GM23338 (cell line): ENCODE measurements around the gene STRA6. TPM values are rescaled to one million over a fixed set of nuclear protein-coding genes. Genes with fewer than 3 reads are reported as not detected.

Source experiments
- ATAC-seq: fragments of 200-7000 bp; cut with Tn5 transposase; 3 replicates; pipeline ENCODE4 v1.9.1; 2020
- DNase-seq: peaks from one replicate; pipeline ENCODE4 v3.0.0-alpha.2; 2015; ENCODE audit warnings: low spot score
- H2AFZ ChIP-seq: fragments of 200-600 bp; sonication (generic); 2 replicates; pipeline ENCODE4 v1.8.0; 2016; ENCODE audit warnings: antibody characterized with exemption, mild to moderate bottlenecking, moderate library complexity
- H3F3A ChIP-seq: fragments of 200-600 bp; sonication (generic); replicated peaks from 2 replicates; pipeline ENCODE4 v1.8.0; 2017; ENCODE audit warnings: antibody characterized with exemption, mixed run types, low read depth
- H3K27ac ChIP-seq: fragments of 200-600 bp; sonication (generic); 2 replicates; pipeline ENCODE4 v1.6.1; 2016; ENCODE audit warnings: low read depth
- H3K27me3 ChIP-seq: fragments of 200-600 bp; sonication (generic); 2 replicates; pipeline ENCODE4 v1.8.0; 2016; ENCODE audit warnings: mild to moderate bottlenecking, mixed run types, moderate library complexity; ENCODE audit not compliant: insufficient read depth
- H3K36me3 ChIP-seq: fragments of 200-600 bp; sonication (generic); 2 replicates; pipeline ENCODE4 v1.8.0; 2016; ENCODE audit warnings: mild to moderate bottlenecking; ENCODE audit not compliant: insufficient read depth
- H3K4me1 ChIP-seq: fragments of 200-600 bp; sonication (generic); 2 replicates; pipeline ENCODE4 v1.8.0; 2016; ENCODE audit warnings: mild to moderate bottlenecking, moderate library complexity; ENCODE audit not compliant: insufficient read depth
- H3K4me2 ChIP-seq: fragments of 200-600 bp; sonication (generic); 2 replicates; pipeline ENCODE4 v1.7.1; 2017; ENCODE audit warnings: mixed run types
- H3K4me3 ChIP-seq: fragments of 200-600 bp; sonication (generic); 2 replicates; pipeline ENCODE4 v1.6.1; 2016; ENCODE audit warnings: mixed run types
- H3K79me2 ChIP-seq: fragments of 200-600 bp; sonication (generic); replicated peaks from 2 replicates; pipeline ENCODE4 v1.8.0; 2017; ENCODE audit warnings: mild to moderate bottlenecking; ENCODE audit not compliant: insufficient read depth
- H3K9me2 ChIP-seq: fragments of 200-600 bp; sonication (generic); 2 replicates; pipeline ENCODE4 v1.8.0; 2017; ENCODE audit not compliant: insufficient read depth
- H4K20me1 ChIP-seq: fragments of 200-600 bp; sonication (generic); replicated peaks from 2 replicates; pipeline ENCODE4 v1.8.0; 2017; ENCODE audit warnings: mild to moderate bottlenecking; ENCODE audit not compliant: insufficient read depth
- H3K27ac Mint-ChIP-seq: 2 replicates; pipeline ENCODE4 v1.8.0; 2020; ENCODE audit warnings: inconsistent platforms, mild to moderate bottlenecking, moderate library complexity, mixed read lengths
- H3K27me3 Mint-ChIP-seq: 3 replicates; pipeline ENCODE4 v1.8.0; 2022; ENCODE audit warnings: low read depth, mild to moderate bottlenecking, moderate library complexity, mixed read lengths, inconsistent platforms; ENCODE audit not compliant: insufficient read depth, poor library complexity
- H3K36me3 Mint-ChIP-seq: 3 replicates; pipeline ENCODE4 v1.8.0; 2021; ENCODE audit warnings: low read depth, mild to moderate bottlenecking, inconsistent platforms, moderate library complexity, mixed read lengths
- H3K4me1 Mint-ChIP-seq: 3 replicates; pipeline ENCODE4 v1.8.0; 2020; ENCODE audit warnings: mild to moderate bottlenecking, inconsistent platforms, mixed read lengths
- H3K4me3 Mint-ChIP-seq: 3 replicates; pipeline ENCODE4 v1.8.0; 2021; ENCODE audit warnings: moderate library complexity, mild to moderate bottlenecking, inconsistent platforms, mixed read lengths
- H3K9me3 Mint-ChIP-seq: 3 replicates; pipeline ENCODE4 v1.8.0; 2020; ENCODE audit warnings: moderate library complexity, mild to moderate bottlenecking, inconsistent platforms, mixed read lengths
- CREB1 ChIP-seq: fragments of 250-450 bp; sonication (Bioruptor Pico); IDR thresholded peaks from 2 replicates; pipeline ENCODE4 v1.5.0; 2020; ENCODE audit warnings: low read depth, mild to moderate bottlenecking, moderate library complexity
- EZH2 ChIP-seq: fragments of 200-600 bp; sonication (generic); IDR thresholded peaks from one replicate; pipeline ENCODE4 v1.8.0; 2017; ENCODE audit warnings: antibody characterized with exemption, mild to moderate bottlenecking, low read depth; ENCODE audit not compliant: unreplicated experiment
- EZH2phosphoT487 ChIP-seq: fragments of 200-600 bp; sonication (generic); IDR thresholded peaks from one replicate; pipeline ENCODE4 v1.8.1; 2018; ENCODE audit warnings: antibody characterized with exemption; ENCODE audit not compliant: unreplicated experiment
- NANOG ChIP-seq: IDR thresholded peaks from 2 replicates; pipeline ENCODE4 v1.6.1; 2016; ENCODE audit warnings: antibody characterized with exemption, borderline replicate concordance
- REST ChIP-seq: IDR thresholded peaks from one replicate; pipeline ENCODE4 v1.6.1; 2018; ENCODE audit warnings: antibody characterized with exemption; ENCODE audit not compliant: unreplicated experiment
- ZNF331 ChIP-seq: fragments of 250-450 bp; sonication (Bioruptor Pico); IDR thresholded peaks from 2 replicates; pipeline ENCODE4 v1.5.0; 2020; ENCODE audit warnings: low read depth, mild to moderate bottlenecking, moderate library complexity
- polyA plus RNA-seq: library from polyadenylated mRNA; unstranded; fragments of >200 nt; fragmentation: Nextera tagmentation; extraction: Ambion mirVana; gene quantifications from 2 replicates; pipeline ENCODE4 v1.2.1, GENCODE V29; 2016
- total RNA-seq: library from RNA; depleted of rRNA; stranded (reverse); fragments of >200 nt; shearing (Covaris generic); gene quantifications from 2 replicates; pipeline ENCODE4 v1.2.3, GENCODE V29; 2014
- TF ChIP-seq, protein P1 (sequence below): fragments of 250-450 bp; sonication (Bioruptor Pico); IDR thresholded peaks from 2 replicates; pipeline ENCODE4 v1.5.0; 2020; ENCODE audit warnings: mild to moderate bottlenecking, moderate library complexity

STRA6 gene
- total and polyA plus RNA-seq, 2 experiments from 2014 or later = 8.2 to 9.9 TPM

- TF ChIP-seq, protein P1, sequence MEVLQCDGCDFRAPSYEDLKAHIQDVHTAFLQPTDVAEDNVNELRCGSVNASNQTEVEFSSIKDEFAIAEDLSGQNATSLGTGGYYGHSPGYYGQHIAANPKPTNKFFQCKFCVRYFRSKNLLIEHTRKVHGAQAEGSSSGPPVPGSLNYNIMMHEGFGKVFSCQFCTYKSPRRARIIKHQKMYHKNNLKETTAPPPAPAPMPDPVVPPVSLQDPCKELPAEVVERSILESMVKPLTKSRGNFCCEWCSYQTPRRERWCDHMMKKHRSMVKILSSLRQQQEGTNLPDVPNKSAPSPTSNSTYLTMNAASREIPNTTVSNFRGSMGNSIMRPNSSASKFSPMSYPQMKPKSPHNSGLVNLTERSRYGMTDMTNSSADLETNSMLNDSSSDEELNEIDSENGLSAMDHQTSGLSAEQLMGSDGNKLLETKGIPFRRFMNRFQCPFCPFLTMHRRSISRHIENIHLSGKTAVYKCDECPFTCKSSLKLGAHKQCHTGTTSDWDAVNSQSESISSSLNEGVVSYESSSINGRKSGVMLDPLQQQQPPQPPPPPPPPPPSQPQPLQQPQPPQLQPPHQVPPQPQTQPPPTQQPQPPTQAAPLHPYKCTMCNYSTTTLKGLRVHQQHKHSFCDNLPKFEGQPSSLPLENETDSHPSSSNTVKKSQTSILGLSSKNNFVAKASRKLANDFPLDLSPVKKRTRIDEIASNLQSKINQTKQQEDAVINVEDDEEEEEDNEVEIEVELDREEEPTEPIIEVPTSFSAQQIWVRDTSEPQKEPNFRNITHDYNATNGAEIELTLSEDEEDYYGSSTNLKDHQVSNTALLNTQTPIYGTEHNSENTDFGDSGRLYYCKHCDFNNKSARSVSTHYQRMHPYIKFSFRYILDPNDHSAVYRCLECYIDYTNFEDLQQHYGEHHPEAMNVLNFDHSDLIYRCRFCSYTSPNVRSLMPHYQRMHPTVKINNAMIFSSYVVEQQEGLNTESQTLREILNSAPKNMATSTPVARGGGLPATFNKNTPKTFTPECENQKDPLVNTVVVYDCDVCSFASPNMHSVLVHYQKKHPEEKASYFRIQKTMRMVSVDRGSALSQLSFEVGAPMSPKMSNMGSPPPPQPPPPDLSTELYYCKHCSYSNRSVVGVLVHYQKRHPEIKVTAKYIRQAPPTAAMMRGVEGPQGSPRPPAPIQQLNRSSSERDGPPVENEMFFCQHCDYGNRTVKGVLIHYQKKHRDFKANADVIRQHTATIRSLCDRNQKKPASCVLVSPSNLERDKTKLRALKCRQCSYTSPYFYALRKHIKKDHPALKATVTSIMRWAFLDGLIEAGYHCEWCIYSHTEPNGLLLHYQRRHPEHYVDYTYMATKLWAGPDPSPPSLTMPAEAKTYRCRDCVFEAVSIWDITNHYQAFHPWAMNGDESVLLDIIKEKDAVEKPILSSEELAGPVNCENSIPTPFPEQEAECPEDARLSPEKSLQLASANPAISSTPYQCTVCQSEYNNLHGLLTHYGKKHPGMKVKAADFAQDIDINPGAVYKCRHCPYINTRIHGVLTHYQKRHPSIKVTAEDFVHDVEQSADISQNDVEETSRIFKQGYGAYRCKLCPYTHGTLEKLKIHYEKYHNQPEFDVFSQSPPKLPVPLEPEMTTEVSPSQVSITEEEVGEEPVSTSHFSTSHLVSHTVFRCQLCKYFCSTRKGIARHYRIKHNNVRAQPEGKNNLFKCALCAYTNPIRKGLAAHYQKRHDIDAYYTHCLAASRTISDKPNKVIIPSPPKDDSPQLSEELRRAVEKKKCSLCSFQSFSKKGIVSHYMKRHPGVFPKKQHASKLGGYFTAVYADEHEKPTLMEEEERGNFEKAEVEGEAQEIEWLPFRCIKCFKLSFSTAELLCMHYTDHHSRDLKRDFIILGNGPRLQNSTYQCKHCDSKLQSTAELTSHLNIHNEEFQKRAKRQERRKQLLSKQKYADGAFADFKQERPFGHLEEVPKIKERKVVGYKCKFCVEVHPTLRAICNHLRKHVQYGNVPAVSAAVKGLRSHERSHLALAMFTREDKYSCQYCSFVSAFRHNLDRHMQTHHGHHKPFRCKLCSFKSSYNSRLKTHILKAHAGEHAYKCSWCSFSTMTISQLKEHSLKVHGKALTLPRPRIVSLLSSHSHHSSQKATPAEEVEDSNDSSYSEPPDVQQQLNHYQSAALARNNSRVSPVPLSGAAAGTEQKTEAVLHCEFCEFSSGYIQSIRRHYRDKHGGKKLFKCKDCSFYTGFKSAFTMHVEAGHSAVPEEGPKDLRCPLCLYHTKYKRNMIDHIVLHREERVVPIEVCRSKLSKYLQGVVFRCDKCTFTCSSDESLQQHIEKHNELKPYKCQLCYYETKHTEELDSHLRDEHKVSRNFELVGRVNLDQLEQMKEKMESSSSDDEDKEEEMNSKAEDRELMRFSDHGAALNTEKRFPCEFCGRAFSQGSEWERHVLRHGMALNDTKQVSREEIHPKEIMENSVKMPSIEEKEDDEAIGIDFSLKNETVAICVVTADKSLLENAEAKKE (CRISPR knock-in tag) = no peak
- TF ChIP-seq REST (no peak), NANOG (no peak)
These were observed 9.1 kb upstream of the STRA6 start (continued) for GRCh38 chr15:74211656-74212055.

DNA sequence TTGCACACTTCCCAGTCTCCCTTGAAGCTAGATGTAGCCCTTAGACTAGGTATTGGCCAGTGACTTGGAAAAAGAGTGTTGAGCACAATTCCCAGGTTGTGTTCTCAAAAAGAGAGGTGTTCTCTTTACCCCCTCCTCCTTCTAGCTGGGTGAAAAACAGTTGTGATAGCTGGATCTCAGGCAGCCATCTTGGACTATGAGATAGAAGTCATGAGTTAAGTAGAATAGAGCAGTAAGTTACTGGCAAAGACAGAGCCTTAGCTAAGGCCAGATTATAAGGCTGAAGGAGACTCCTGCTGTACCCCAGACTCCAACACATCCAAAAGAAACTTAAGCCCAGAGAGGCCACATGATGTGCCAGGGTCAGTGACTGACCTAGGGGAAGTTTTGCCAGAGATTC, 8.1 kb upstream of the STRA6 start:
- no peak overlapping the region for H3K27ac Mint-ChIP-seq
- no peaks in the 10 kb centered on the region; the same call in 1 of the 3 replicates for H3K9me3 Mint-ChIP-seq
- no peak overlapping the region for H3K4me3 Mint-ChIP-seq
- H3K27me3 ChIP-seq = peaks cover 31% of the 10 kb centered on the region
- H3F3A ChIP-seq = peaks cover 9% of the 10 kb centered on the region
- peaks cover 43% of the 10 kb centered on the region for H3K27me3 Mint-ChIP-seq
- H3K27ac ChIP-seq = no peak overlapping the region
- H3K4me1 ChIP-seq = peaks cover 68% of the 10 kb centered on the region
- ATAC-seq = no peak
- H3K79me2 ChIP-seq = no peaks in the 10 kb centered on the region
- DNase-seq = no peak
- no peak overlapping the region for H3K4me3 ChIP-seq
- no peaks in the 10 kb centered on the region for H4K20me1 ChIP-seq
- no peaks in the 10 kb centered on the region for H3K9me2 ChIP-seq
- H3K36me3 Mint-ChIP-seq = peaks cover 24% of the 10 kb centered on the region; the same call in 2 of the 3 replicates
- H2AFZ ChIP-seq = no peak overlapping the region
- peaks cover 85% of the 10 kb centered on the region for H3K4me1 Mint-ChIP-seq
- no peak overlapping the region for H3K4me2 ChIP-seq
- H3K36me3 ChIP-seq = no peaks in the 10 kb centered on the region
- no peak for TF ChIP-seq EZH2phosphoT487
- TF ChIP-seq EZH2 = no peak
- no peak for TF ChIP-seq ZNF331 (CRISPR knock-in tag)
- no peak for TF ChIP-seq CREB1 (CRISPR knock-in tag)
